ENCODE results near the gene PCMT1.

DNA sequence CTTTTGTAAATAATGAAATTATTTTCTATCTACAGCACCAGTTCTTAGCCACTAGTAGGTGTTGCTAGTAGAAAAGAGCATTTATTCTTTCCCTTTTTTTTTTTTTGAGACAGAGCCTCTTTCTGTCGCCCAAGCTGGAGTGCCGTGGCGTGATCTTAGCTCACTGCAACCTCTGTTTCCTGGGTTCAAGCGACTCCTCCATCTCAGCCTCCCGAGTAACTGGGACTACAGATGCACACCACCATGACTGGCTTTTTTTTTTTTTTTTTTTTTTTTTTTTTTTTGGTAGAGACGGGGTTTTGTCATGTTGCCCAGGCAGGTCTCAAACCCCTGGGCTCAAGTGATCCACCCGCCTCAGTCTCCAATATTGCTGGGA, 6.7 kb downstream of the PCMT1 start:
- TF ChIP-seq, protein P1, sequence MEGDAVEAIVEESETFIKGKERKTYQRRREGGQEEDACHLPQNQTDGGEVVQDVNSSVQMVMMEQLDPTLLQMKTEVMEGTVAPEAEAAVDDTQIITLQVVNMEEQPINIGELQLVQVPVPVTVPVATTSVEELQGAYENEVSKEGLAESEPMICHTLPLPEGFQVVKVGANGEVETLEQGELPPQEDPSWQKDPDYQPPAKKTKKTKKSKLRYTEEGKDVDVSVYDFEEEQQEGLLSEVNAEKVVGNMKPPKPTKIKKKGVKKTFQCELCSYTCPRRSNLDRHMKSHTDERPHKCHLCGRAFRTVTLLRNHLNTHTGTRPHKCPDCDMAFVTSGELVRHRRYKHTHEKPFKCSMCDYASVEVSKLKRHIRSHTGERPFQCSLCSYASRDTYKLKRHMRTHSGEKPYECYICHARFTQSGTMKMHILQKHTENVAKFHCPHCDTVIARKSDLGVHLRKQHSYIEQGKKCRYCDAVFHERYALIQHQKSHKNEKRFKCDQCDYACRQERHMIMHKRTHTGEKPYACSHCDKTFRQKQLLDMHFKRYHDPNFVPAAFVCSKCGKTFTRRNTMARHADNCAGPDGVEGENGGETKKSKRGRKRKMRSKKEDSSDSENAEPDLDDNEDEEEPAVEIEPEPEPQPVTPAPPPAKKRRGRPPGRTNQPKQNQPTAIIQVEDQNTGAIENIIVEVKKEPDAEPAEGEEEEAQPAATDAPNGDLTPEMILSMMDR (conservative IDR thresholded peaks at IDR 0.05): no peak
- TF ChIP-seq ZFX (IDR thresholded peaks at IDR 0.05): no peak

All from C4-2B (cell line).